ENCODE data around the gene PPFIA4.

Gene PPFIA4

GRCh38 chr1:203060115-203060514 lies 33.8 kb downstream of the PPFIA4 start:
- DNase-seq, result no peak

GRCh38 chr1:203063287-203063686 lies 37.0 kb downstream of the PPFIA4 start:
- DNase-seq, result no peak

- no peak for DNase-seq
These were observed 38.9 kb downstream of the PPFIA4 start for GRCh38 chr1:203065191-203065590.

GRCh38 chr1:203065986-203066385 lies 39.7 kb downstream of the PPFIA4 start:
- no peak for DNase-seq

GRCh38 chr1:203066965-203067364 lies 40.7 kb downstream of the PPFIA4 start:
- no peak for DNase-seq

- DNase-seq, result no peak
These were observed 42.9 kb downstream of the PPFIA4 start for GRCh38 chr1:203069030-203069747.

GRCh38 chr1:203072002-203072602 lies 45.8 kb downstream of the PPFIA4 start:
- no peak for DNase-seq

- DNase-seq, result no peak
These were observed 46.6 kb downstream of the PPFIA4 start for GRCh38 chr1:203072911-203073310.

GRCh38 chr1:203073469-203073868 lies 47.2 kb downstream of the PPFIA4 start:
- no peak for DNase-seq

GRCh38 chr1:203074610-203075009 lies 48.3 kb downstream of the PPFIA4 start:
- no peak for DNase-seq

GRCh38 chr1:203075236-203076030 lies 49.1 kb downstream of the PPFIA4 start:
- no peak for DNase-seq

- no peak for DNase-seq
These were observed 49.8 kb downstream of the PPFIA4 start for GRCh38 chr1:203076031-203076511.

- no peak for DNase-seq
These were observed 51.1 kb downstream of the PPFIA4 start for GRCh38 chr1:203077367-203077766.

- no peak for DNase-seq
These were observed 51.7 kb downstream of the PPFIA4 start for GRCh38 chr1:203077956-203078355.

- no peak for DNase-seq
These were observed 52.2 kb downstream of the PPFIA4 start for GRCh38 chr1:203078478-203078877.

- no peak for DNase-seq
These were observed 54.2 kb downstream of the PPFIA4 start for GRCh38 chr1:203080456-203080855.

- DNase-seq, result no peak
These were observed 55.4 kb downstream of the PPFIA4 start for GRCh38 chr1:203081465-203082230.

- DNase-seq, result no peak
These were observed 55.9 kb downstream of the PPFIA4 start for GRCh38 chr1:203082231-203082505.

- DNase-seq, result no peak
These were observed 56.5 kb downstream of the PPFIA4 start for GRCh38 chr1:203082571-203083462.

- no peak for DNase-seq
These were observed 57.2 kb downstream of the PPFIA4 start for GRCh38 chr1:203083463-203083921.

- DNase-seq, result no peak
These were observed 58.6 kb downstream of the PPFIA4 start for GRCh38 chr1:203084588-203085527.
